ENCODE measurements around the gene SHC2. TPM values are rescaled to one million over a fixed set of nuclear protein-coding genes. Genes with fewer than 3 reads are reported as not detected.

Gene SHC2
- polyA plus RNA-seq, 1 donor (not counting 4 experiments of a cell fraction or from before 2014, with no cell fraction given), result 2.5 TPM

DNA sequence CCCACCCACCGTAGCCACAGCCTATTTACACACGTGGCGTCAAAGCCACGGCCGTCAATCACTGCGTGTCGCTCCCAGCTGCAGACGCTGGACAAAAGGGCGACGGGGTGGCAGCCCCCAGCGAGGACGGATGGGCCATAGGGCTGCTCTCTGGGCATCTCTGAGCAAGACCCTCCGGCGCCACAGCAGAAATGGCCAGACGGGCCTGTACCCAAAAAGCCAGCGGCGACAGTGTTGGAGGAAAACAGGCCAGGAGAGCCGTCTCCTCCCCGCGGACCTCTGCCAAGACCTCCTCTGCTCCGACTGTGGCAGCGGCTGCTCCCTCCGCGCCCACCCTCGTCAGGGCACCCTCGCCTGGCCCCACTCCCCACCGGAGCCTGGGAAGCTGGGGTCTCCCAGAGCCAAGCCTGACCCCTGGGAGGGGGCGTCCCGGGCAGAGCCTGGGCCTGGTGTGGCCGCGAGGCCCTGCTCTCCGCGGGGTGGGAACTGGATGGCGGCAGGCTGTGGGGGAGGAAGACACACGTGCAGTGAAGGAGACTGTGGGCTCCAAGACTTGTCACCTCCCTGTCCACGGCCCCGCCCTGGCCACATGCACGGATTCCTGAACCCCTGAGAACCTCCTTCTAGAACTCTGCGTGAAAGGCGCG is 54.6 kb downstream of the SHC2 start:
- Histone ChIP-seq H3K9ac (ENCODE audit: control insufficient read depth, extremely low read depth, insufficient read depth, low read length) (no peak overlapping the region), H3K9me3 (ENCODE audit: control insufficient read depth, low read depth, low read length) (no peaks in the 10 kb centered on the region), H3K4me3 (ENCODE audit: control insufficient read depth in 2 of 3, extremely low read depth in 1 of 3, insufficient read depth in 2 of 3, low read depth in 1 of 3, low read length in 3 of 3) (no peak overlapping the region), H2AFZ (ENCODE audit: control insufficient read depth, low read length) (no peak overlapping the region), H3K36me3 (ENCODE audit: control insufficient read depth in 2 of 2, extremely low read depth in 1 of 2, insufficient read depth in 2 of 2, low read length in 2 of 2) (no peaks in the 10 kb centered on the region), H4K20me1 (ENCODE audit: control insufficient read depth, extremely low read depth, insufficient read depth, low read length) (no peaks in the 10 kb centered on the region), H3K9me1 (ENCODE audit: control insufficient read depth, extremely low read depth, insufficient read depth, low read length) (no peaks in the 10 kb centered on the region), H3K4me1 (ENCODE audit: control insufficient read depth, extremely low read depth, insufficient read depth, low read length) (peaks cover 4% of the 10 kb centered on the region), H3K27ac (ENCODE audit: control insufficient read depth, insufficient read depth, low read length) (no peak overlapping the region), H3K79me2 (ENCODE audit: control insufficient read depth, insufficient read depth, low read length) (no peaks in the 10 kb centered on the region), H3K27me3 (ENCODE audit: control insufficient read depth, extremely low read depth, insufficient read depth, low read length) (peaks cover 23% of the 10 kb centered on the region), H3K4me2 (ENCODE audit: control insufficient read depth, extremely low read depth, insufficient read depth, low read depth, low read length) (no peak overlapping the region)
- FAIRE-seq (no peak), DNase-seq (ENCODE audit: low read depth, low spot score) (no peak)
- dilution Hi-C loops (cut with MboI; ENCODE audit: extremely low pct_ligation_motif_present, low sequenced_read_pairs), result no loop called here
- TF ChIP-seq, protein P1, sequence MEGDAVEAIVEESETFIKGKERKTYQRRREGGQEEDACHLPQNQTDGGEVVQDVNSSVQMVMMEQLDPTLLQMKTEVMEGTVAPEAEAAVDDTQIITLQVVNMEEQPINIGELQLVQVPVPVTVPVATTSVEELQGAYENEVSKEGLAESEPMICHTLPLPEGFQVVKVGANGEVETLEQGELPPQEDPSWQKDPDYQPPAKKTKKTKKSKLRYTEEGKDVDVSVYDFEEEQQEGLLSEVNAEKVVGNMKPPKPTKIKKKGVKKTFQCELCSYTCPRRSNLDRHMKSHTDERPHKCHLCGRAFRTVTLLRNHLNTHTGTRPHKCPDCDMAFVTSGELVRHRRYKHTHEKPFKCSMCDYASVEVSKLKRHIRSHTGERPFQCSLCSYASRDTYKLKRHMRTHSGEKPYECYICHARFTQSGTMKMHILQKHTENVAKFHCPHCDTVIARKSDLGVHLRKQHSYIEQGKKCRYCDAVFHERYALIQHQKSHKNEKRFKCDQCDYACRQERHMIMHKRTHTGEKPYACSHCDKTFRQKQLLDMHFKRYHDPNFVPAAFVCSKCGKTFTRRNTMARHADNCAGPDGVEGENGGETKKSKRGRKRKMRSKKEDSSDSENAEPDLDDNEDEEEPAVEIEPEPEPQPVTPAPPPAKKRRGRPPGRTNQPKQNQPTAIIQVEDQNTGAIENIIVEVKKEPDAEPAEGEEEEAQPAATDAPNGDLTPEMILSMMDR (optimal IDR thresholded peaks at IDR 0.05 in 1 of 3, IDR thresholded peaks at IDR 0.05 in 1 of 3, conservative IDR thresholded peaks at IDR 0.05 in 1 of 3; ENCODE audit: extremely low read depth in 1 of 3, insufficient read depth in 2 of 3, low read length in 3 of 3), result no peak
- TF ChIP-seq EZH2 (IDR thresholded peaks at IDR 0.05; ENCODE audit: low read length), result no peak

DNA sequence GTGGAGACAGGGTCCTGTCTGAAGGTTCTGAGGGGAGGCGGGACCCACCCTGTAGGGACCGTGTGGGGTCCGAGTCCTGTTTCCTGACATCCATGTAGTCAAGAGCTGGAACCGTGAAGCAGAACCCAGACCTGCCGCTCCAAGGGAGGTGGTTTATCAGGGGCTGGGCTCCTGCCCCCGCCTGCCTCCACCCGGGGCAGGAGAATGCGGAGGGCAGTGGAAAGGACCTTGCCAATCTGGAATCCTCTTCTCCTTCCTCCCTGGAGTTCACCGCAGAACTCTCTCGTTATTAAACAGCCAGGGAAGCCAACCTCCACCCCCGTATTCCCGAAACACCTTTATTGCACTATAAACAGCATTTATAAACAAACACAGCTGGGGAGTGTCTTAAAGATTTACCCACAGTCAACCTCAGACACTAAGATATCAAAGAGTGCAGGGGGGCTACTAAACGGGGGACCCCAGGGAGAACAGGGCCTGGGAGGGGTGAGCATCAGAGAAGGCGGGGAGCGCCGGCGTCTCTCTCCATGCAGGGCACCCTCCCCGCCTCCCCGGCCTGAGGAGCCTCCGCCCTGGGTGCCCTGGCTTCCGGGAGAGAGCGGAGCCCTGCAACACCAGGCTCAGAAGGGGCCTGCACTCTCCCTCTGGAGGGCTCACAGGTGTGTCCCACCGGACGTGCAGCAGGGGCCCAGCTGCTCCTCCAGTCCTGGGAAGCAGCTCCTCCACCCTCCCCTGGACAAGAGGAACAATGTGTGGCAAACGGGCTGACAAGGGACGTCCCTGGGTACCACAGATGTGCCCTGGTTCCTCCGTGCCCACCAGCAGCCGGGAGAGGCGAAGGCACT is 55.5 kb downstream of the SHC2 start:
- no peak overlapping the region for H3K27ac ChIP-seq (ENCODE audit: control insufficient read depth, insufficient read depth, low read length)
- peak overlapping the region; percentile 37 for H2AFZ ChIP-seq (ENCODE audit: control insufficient read depth, low read length)
- dilution Hi-C loops (cut with MboI; ENCODE audit: extremely low pct_ligation_motif_present, low sequenced_read_pairs), result no loop called here
- TF ChIP-seq, protein P1 (optimal IDR thresholded peaks at IDR 0.05 in 1 of 3, IDR thresholded peaks at IDR 0.05 in 1 of 3, conservative IDR thresholded peaks at IDR 0.05 in 1 of 3; ENCODE audit: extremely low read depth in 1 of 3, insufficient read depth in 2 of 3, low read length in 3 of 3), result no peak
- H4K20me1 ChIP-seq (ENCODE audit: control insufficient read depth, extremely low read depth, insufficient read depth, low read length), result no peaks in the 10 kb centered on the region
- peaks cover 19% of the 10 kb centered on the region for H3K27me3 ChIP-seq (ENCODE audit: control insufficient read depth, extremely low read depth, insufficient read depth, low read length)
- H3K4me3 ChIP-seq (ENCODE audit: control insufficient read depth in 2 of 3, extremely low read depth in 1 of 3, insufficient read depth in 2 of 3, low read depth in 1 of 3, low read length in 3 of 3), result no peak overlapping the region
- peak overlapping the region; percentile 54 for H3K4me2 ChIP-seq (ENCODE audit: control insufficient read depth, extremely low read depth, insufficient read depth, low read depth, low read length)
- no peak overlapping the region for H3K9ac ChIP-seq (ENCODE audit: control insufficient read depth, extremely low read depth, insufficient read depth, low read length)
- H3K9me1 ChIP-seq (ENCODE audit: control insufficient read depth, extremely low read depth, insufficient read depth, low read length), result no peaks in the 10 kb centered on the region
- H3K36me3 ChIP-seq (ENCODE audit: control insufficient read depth in 2 of 2, extremely low read depth in 1 of 2, insufficient read depth in 2 of 2, low read length in 2 of 2), result no peaks in the 10 kb centered on the region
- FAIRE-seq (no peak), DNase-seq (ENCODE audit: low read depth, low spot score) (no peak)
- H3K4me1 ChIP-seq (ENCODE audit: control insufficient read depth, extremely low read depth, insufficient read depth, low read length), result peaks cover 4% of the 10 kb centered on the region
- H3K79me2 ChIP-seq (ENCODE audit: control insufficient read depth, insufficient read depth, low read length), result no peaks in the 10 kb centered on the region
- no peaks in the 10 kb centered on the region for H3K9me3 ChIP-seq (ENCODE audit: control insufficient read depth, low read depth, low read length)
